Vagina (tissue), 2 donors: Measurements from ENCODE around the gene IGSF9.

Source experiments
- CTCF ChIP-seq, 3 experiments: fragments of 450-650 bp in 2 of 3; fragments of 200-600 bp in 1 of 3; sonication (generic) in 1 of 3; IDR thresholded peaks; one replicate each; pipeline ENCODE4 v1.5.1; 2017 to 2019; ENCODE audit warnings: antibody characterized with exemption in 3 of 3, mild to moderate bottlenecking in 2 of 3, moderate library complexity in 2 of 3
- POLR2A ChIP-seq, 2 donors: fragments of 450-650 bp; IDR thresholded peaks; one replicate each; pipeline ENCODE4 v1.6.1; 2017; ENCODE audit warnings: antibody characterized with exemption in 2 of 2, mild to moderate bottlenecking in 2 of 2, moderate library complexity in 2 of 2

DNA sequence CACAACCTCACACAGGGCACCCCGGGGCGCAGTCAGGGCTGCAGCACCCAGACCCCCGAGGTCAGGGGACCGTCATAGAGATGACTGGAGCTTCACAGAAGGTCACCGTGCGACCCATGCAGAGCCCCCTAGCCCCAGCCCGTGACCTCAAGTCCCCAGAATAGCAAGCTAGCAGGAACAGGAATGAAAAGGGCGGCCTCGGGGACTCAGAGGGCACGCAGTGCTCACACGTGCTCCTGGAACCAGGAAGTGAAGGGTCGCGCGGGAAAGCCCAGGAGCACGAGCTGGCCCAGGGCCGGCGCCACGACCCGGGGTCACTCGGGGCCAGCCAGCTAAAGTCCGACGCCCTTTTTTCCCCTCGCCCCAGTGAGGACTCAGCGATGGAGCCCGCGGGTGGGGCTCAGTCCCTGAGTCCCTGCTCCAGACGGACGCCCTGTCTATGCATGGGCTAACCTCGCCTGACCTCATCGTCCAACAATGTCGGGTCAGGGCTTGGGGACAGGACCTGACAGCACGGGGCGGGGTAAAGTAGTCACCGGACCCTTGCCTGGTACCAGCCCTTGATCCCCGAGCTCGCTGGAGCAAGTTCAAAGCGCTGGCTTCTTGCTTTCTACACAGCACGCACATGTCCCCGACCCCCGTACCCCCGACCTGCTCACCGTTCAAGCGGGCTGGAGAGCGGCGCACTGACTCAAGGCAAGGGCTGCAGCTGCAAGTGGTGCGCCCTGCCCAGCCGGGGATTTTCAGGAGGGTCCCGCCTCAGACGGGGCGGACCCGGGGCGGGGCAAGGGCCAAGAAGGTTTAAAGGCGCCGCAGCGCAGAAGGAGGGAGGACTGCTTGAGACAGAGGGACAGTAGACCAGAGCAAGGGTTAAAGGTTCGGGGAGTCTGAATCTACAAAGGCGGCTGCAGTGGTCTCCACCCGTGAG is 20.4 kb downstream of the IGSF9 start, which contains the start of gene TAGLN2:
- TF ChIP-seq CTCF (IDR thresholded peaks at IDR 0.05) (no peak), POLR2A (IDR thresholded peaks at IDR 0.05) (peak in 1 of 2 donors; percentile 92)
